Suppressor macrophage (primary cell): ENCODE results near the gene SYVN1.

ENCODE experiments used
- DNase-seq, 4 experiments: peaks; one replicate each; pipeline ENCODE4 v3.0.0-alpha.2; 2020 to 2022

SYVN1 gene

DNA sequence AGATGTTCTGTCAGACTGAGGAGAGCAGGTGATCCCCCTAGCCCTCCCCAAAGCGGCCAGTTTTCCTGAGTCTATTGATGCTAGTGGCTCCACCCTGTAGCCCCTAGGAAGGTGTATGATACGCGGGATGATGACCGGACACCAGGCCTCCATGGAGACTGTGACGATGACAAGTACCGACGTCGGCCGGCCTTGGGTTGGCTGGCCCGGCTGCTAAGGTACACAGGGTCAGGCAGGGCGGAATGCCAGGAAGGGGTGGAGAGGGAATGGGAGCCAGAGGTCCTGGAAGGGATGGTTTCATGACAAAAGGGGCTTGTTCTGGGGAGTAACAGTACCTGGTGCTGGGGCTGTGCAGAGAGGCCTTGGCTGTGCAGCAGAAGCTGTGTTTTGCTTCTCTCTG is 47.1 kb downstream of the SYVN1 start:
- no peak for DNase-seq

DNA sequence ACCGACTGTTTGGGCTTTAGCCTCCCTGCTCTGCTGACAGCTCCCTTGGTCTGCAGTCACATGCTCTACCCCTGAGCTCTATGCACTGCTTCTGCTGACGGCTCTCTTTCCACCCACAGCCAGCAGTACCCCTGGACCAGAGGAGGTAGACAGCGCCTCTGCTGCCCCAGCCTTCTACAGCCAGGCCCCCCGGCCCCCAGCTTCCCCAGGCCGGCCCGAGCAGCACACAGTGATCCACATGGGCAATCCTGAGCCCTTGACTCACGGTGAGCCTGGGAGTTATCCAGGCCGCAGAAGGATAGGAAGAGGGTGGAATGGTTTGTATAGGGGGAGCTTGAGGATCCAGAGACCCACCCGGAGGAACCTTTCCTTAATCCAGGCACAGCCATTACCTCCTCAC is 47.5 kb downstream of the SYVN1 start:
- DNase-seq, result no peak

DNA sequence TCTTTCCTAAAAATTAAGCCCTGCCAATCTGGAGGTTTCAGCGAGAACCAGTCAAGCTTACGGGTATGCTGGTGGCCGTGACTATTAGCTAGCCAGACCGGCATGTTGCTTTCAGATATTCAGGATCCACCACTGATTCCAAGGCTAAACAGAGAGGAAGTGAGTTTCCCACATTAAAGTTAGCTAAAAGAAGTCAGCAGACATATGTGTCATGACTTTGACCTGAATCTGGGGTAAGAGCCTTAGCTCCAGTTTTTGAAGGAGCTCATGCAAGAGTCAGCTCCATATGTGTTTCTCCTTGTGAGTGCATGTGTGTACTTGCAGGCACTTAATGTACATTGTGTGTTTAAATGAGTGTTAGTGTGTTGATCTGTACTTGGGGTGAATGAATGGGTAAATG is 48.9 kb downstream of the SYVN1 start:
- peak; percentile 40 to 78 (median 62) for DNase-seq

DNA sequence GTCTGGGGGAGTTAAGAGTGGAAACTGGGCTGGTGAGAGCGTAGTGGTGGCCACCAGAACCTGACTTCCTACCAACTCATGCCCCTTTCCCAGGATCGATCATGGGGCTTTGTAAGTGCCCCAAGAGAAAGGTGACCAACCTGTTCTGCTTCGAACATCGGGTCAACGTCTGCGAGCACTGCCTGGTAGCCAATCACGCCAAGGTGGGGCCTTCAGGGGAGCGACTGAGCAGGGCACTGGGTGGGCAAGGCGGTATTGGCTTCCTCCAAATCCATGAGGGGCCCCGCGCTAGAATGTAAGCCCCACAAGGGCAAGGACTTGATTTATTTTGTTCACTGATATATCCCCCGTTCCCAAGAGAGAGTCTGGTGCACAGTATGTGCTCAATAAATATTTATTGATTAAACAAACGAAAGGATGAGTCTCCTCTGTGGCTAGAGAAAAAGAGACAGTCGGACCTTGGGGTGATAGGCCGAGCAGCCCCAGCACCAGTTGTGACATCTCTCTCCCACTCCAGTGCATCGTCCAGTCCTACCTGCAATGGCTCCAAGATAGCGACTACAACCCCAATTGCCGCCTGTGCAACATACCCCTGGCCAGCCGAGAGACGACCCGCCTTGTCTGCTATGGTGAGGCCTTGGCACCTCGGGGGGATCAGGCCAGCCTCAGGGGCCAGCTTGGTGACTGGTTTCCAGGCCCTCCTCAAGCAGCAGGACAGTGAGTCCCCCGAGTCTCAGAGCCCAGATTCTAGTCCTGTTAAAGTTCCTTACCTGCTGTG is 49.5 kb downstream of the SYVN1 start:
- DNase-seq, result no peak

DNA sequence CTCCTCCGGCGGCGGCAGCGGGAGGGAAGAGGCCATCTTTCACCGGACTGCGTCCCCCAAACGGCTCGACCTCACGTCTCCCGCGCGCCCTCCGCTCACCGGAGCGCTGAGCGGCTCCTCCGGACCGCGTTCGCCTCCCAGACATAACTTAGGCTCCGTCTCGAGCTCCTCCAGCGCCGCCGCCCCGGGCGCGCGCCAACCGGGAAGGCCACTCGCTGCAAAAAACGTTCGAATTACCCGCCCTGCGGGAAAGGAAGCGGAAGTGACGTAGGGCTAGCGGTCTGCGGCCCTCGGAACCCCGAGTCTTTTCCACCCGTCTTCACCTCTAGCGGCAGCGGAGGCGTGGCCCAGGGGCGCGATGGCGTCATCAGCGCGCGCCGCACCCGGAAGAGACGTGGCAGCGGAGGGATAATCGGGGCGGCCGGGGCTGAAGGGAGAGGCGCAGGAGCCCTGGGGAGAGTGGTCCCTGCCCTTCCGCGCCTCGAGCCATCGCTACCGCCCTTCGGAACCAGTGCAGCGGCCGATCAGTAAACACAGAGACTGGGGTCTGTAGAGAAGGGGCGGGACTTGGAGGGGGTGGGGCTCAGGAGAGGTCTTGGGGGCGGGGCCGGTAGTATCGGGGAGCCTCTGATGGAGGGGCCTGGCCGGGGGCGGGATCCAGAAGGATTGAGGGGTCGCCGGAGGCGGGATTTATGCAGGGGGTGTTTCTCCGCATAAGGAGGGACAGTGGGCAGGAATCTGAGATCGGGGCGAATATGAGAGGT is 50.3 kb downstream of the SYVN1 start, which contains the start of the genes CDCA5 and ZFPL1:
Gene CDCA5 (minus strand): TSS at position 207 of the 764 bp plus-strand sequence. CDS start 62 bp downstream, at position 145.
Gene ZFPL1 (plus strand): TSS at position 389 of the 764 bp plus-strand sequence. CDS start 477 bp downstream, outside the sequence.
- peak; percentile 98 to 99 (median 98) for DNase-seq

DNA sequence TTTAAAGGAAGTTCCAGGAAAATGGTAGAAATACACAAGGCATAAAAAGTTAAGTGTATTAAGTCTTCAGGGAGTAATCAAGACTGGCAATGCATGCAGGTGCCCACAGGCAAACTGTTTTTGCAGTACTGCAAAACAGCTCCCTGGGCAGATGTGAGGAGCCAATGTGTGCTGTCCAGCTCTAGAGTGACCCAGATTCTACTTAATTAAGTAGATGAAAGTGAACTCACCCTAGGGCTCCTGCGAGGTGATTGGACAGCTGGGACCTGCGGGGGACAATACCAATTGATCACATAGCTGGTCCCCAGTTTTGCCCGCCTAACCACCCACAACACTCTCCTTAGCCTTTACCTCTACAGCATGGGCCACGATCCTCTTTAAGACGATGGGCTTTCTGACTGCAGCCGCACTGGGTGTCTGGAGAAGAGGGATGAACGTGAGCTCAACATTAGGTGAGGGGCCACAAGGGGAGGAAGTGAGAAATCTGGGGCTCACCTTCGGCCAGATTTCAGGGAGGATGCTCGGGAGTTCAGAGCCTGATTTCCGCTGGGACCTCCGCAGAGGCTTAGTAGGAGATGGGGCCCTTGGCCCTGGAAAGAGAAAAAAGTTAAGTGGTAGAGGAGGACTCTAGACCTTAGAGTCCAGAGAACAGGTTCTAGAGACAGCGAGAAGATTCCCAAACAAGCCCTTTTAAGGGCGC is 51.0 kb downstream of the SYVN1 start:
- DNase-seq, result no peak

DNA sequence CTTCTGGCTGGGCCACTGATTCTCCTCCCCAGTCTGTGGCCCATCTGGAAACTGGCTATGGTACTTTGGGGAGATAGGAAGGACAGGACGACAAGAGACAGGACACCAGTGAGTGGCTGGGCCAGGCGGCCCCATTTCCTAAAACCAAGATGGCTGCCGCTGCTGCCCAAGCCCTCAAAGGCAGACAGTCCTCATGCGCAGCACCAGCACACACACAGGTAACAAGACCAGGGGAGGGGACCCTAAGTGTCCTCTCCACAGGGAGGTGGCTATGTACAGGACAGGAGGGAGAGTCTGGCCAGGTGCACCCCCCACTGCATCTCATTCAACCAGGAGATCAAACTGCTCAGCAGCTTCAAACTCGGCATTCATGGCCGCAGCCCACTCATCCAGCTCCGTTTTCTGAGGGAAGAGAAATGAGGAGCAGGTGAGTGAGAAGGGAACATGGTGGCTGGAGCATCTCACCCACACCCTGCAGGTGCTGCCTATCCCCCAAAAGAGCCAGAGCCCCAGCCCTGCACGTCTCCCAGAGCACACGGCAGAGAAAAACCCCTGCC is 55.5 kb downstream of the SYVN1 start:
- no peak for DNase-seq

DNA sequence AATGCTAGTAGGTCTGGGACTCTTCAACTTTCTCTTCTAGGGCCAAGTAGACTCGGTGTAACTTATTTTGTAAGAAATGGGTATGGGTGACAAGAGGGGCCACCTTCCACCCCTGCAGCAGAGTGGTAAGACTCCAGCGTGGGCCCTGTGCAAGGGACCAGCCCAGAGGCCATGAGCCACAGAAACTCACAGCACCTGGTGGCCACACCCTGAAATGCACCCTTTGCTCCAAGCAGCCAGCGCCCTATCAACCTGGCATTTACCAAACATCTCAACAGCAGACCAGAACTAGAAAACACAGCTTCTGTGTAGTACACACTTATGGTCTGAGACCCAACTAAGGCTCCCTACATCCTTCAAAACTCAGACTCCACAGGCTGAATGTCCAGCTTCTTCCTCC is 56.2 kb downstream of the SYVN1 start:
- peak; percentile 58 to 77 (median 67) for DNase-seq

DNA sequence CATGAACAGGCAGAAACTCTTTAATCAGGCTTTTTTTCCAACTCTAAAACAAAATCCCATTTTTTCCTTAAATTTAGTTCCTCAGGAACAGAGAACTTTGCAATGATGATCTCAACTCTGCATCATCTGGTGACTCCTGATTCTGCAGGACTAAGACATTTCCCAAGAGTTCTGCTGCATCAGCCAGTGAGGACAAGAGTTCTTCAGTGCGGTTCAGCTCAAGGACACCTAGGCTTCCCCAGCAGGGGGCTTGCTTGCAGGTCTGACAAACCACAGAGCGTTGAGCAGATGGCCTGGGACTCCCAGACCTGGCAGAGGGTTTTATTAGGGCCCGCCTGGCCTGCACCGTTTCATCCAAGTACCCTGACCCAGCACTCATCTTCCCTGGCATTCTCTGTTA is 56.9 kb downstream of the SYVN1 start:
- DNase-seq, result peak; percentile 23 to 60 (median 58)
